GM12878 (cell line): ENCODE results near the gene ITM2C. TPM values are rescaled to one million over a fixed set of nuclear protein-coding genes. Genes with fewer than 3 reads are reported as not detected.

ENCODE experiments used
- ATF3 ChIP-seq: IDR thresholded peaks from 2 replicates; pipeline ENCODE4 v1.6.1; 2011; ENCODE audit warnings: low read depth, mild to moderate bottlenecking, low read length, moderate library complexity, borderline replicate concordance; ENCODE audit errors: extremely low read depth
- BACH1 ChIP-seq: fragments of 450-650 bp; IDR thresholded peaks from 2 replicates; pipeline ENCODE4 v1.6.1; 2017; ENCODE audit warnings: mild to moderate bottlenecking, borderline replicate concordance
- BCLAF1 ChIP-seq: fragments of 450-650 bp; IDR thresholded peaks from 2 replicates; pipeline ENCODE4 v1.6.1; 2017; ENCODE audit warnings: antibody characterized with exemption, mild to moderate bottlenecking, moderate library complexity
- CEBPB ChIP-seq, 2 experiments: fragments of 150-350 bp in 1 of 2; IDR thresholded peaks; 2 replicates each; pipeline ENCODE4 v1.6.1; 2012 to 2014; ENCODE audit warnings: low read depth in 2 of 2, low read length in 2 of 2, borderline replicate concordance in 1 of 2, inconsistent platforms in 1 of 2
- EED ChIP-seq: sonication (generic); IDR thresholded peaks from 2 replicates; pipeline ENCODE4 v1.6.1; 2016; ENCODE audit warnings: antibody characterized with exemption, low read depth
- FOXK2 ChIP-seq: fragments of 450-650 bp; IDR thresholded peaks from 2 replicates; pipeline ENCODE4 v1.6.1; 2017; ENCODE audit warnings: mild to moderate bottlenecking, moderate library complexity
- IKZF2 ChIP-seq, 2 experiments: fragments of 450-650 bp; IDR thresholded peaks; 2 replicates each; pipeline ENCODE4 v1.6.1; 2017; ENCODE audit warnings: mild to moderate bottlenecking in 2 of 2, moderate library complexity in 2 of 2
- MXI1 ChIP-seq: fragments of 150-350 bp; IDR thresholded peaks from 2 replicates; pipeline ENCODE4 v1.6.1; 2011; ENCODE audit warnings: low read depth, mild to moderate bottlenecking, inconsistent platforms, low read length, improper control_type of control experiment
- PAX8 ChIP-seq: fragments of 450-650 bp; IDR thresholded peaks from 2 replicates; pipeline ENCODE4 v1.6.1; 2017; ENCODE audit warnings: mild to moderate bottlenecking, moderate library complexity
- POLR2A ChIP-seq: IDR thresholded peaks from 2 replicates; pipeline ENCODE4 v1.6.1; 2011; ENCODE audit warnings: low read depth, mild to moderate bottlenecking, low read length
- RBBP5 ChIP-seq: fragments of 200-600 bp; sonication (generic); conservative IDR thresholded peaks from 2 replicates; pipeline ENCODE4 v1.6.1; 2016
- RUNX3 ChIP-seq: IDR thresholded peaks from 2 replicates; pipeline ENCODE4 v1.6.1; 2012; ENCODE audit warnings: low read length, inconsistent platforms
- SPI1 ChIP-seq: IDR thresholded peaks from 2 replicates; pipeline ENCODE4 v1.6.1; 2011; ENCODE audit warnings: low read depth, mild to moderate bottlenecking, low read length, moderate library complexity, borderline replicate concordance; ENCODE audit not compliant: insufficient read depth
- SREBF2 ChIP-seq: IDR thresholded peaks from 2 replicates; pipeline ENCODE4 v1.6.1; 2012; ENCODE audit warnings: mild to moderate bottlenecking, low read length
- USF2 ChIP-seq: IDR thresholded peaks from 2 replicates; pipeline ENCODE4 v1.6.1; 2011; ENCODE audit warnings: low read depth, low read length, improper control_type of control experiment, borderline replicate concordance
- WRNIP1 ChIP-seq: IDR thresholded peaks from 2 replicates; pipeline ENCODE4 v1.6.1; 2011; ENCODE audit warnings: low read depth, low read length, improper control_type of control experiment, borderline replicate concordance
- ZBED1 ChIP-seq: IDR thresholded peaks from 2 replicates; pipeline ENCODE4 v1.6.1; 2016; ENCODE audit warnings: borderline replicate concordance
- ZBTB11 ChIP-seq: fragments of 450-650 bp; formaldehyde crosslinking; IDR thresholded peaks from 2 replicates; pipeline ENCODE4 v1.5.0; 2022; ENCODE audit warnings: mild to moderate bottlenecking, missing genetic modification characterization
- ZNF622 ChIP-seq: fragments of 450-650 bp; IDR thresholded peaks from 2 replicates; pipeline ENCODE4 v1.6.1; 2017; ENCODE audit warnings: mild to moderate bottlenecking, inconsistent platforms
- polyA plus RNA-seq, 11 experiments: library from polyadenylated mRNA; depleted of rRNA in 4 of 11; unstranded in 6 of 11; stranded (reverse) in 5 of 11; fragments of >200 nt; fragmentation: Nextera tagmentation in 4 of 11; fragmentation: Illumina TruSeq in 1 of 11; extraction: Ambion mirVana in 4 of 11; extraction: Trizol in 1 of 11; gene quantifications; 1 replicate in 1 of 11; 2 replicates in 10 of 11; pipeline versions ENCODE4 v1.2.1 to v1.2.3, GENCODE V29; 2011 to 2016; ENCODE audit warnings: inconsistent platforms in 2 of 11, missing spikeins in 2 of 11, low read depth in 1 of 11
- total RNA-seq, 4 experiments: library from RNA; depleted of rRNA in 3 of 4; stranded (reverse); fragments of >200 nt in 3 of 4; fragmentation: Illumina TruSeq in 1 of 4; extraction: Trizol in 1 of 4; gene quantifications; 2 replicates each; pipeline versions ENCODE4 v1.2.1 to v1.2.3, GENCODE V29; 2013 to 2021

The ITM2C gene
- total and polyA plus RNA-seq, 10 of the 15 experiments (the other 5 are each of a cell fraction or from before 2014, with no cell fraction given), result 5.4 to 195 (median 149) TPM

GRCh38 chr2:230872968-230873660 lies 8.4 kb downstream of the ITM2C start (continued):
- no peak for TF ChIP-seq BCLAF1
- TF ChIP-seq BACH1, result no peak
- no peak for TF ChIP-seq ZBED1
- no peak for TF ChIP-seq CEBPB (IDR thresholded peaks at IDR 0.05; ENCODE audit: borderline replicate concordance in 1 of 2, low read depth in 2 of 2, low read length in 2 of 2)
- TF ChIP-seq USF2, result no peak
- no peak for TF ChIP-seq MXI1
- TF ChIP-seq POLR2A, result no peak
- no peak for TF ChIP-seq RBBP5
- TF ChIP-seq ATF3, result no peak
- TF ChIP-seq ZNF622, result no peak
- TF ChIP-seq FOXK2, result no peak
- no peak for TF ChIP-seq PAX8
- peak; percentile 78 for TF ChIP-seq RUNX3
- TF ChIP-seq SPI1, result no peak
- TF ChIP-seq EED, result no peak
- TF ChIP-seq ZBTB11, result no peak
- 0 out of 4 replicates have a peak, but pooled peaks of 1 of the 2 experiments have one; percentile 6 for TF ChIP-seq IKZF2 (IDR thresholded peaks at IDR 0.05)
- TF ChIP-seq WRNIP1, result no peak
- no peak for TF ChIP-seq SREBF2
